Gastroesophageal sphincter (tissue), 3 donors: ENCODE results near the gene SUPT3H.

Source experiments
- CTCF ChIP-seq, 4 experiments: fragments of 200-600 bp in 2 of 4; fragments of 450-650 bp in 2 of 4; sonication (generic) in 1 of 4; IDR thresholded peaks; one replicate each; pipeline ENCODE4 v1.5.1; 2017 to 2019; ENCODE audit warnings: antibody characterized with exemption in 4 of 4, mild to moderate bottlenecking in 2 of 4, moderate library complexity in 2 of 4
- EP300 ChIP-seq: sonication (generic); formaldehyde crosslinking; IDR thresholded peaks from one replicate; pipeline ENCODE4 v1.6.1; 2017; ENCODE audit warnings: antibody characterized with exemption, mild to moderate bottlenecking
- POLR2A ChIP-seq, 2 donors: fragments of 450-650 bp; IDR thresholded peaks; one replicate each; pipeline ENCODE4 v1.6.1; 2017; ENCODE audit warnings: antibody characterized with exemption in 2 of 2, mild to moderate bottlenecking in 2 of 2, moderate library complexity in 1 of 2
- POLR2AphosphoS5 ChIP-seq: sonication (generic); formaldehyde crosslinking; IDR thresholded peaks from one replicate; pipeline ENCODE4 v1.6.1; 2017; ENCODE audit warnings: antibody characterized with exemption

- TF ChIP-seq POLR2AphosphoS5, result no peak
- TF ChIP-seq POLR2A (IDR thresholded peaks at IDR 0.05), result no peak
- TF ChIP-seq CTCF (IDR thresholded peaks at IDR 0.05), result no peak
- TF ChIP-seq EP300, result no peak
These were observed 416.8 kb downstream of the SUPT3H start for GRCh38 chr6:44960898-44961297.
